ENCODE data around the gene C2orf76.
A peak's percentile ranks its signal among the peaks of the same experiment; 100 is the strongest.
"Not testable (repeated sequence)": the region's sequence is repeated elsewhere in the genome, so short reads cannot be mapped to it uniquely, and the experiment has no call there.

Gene C2orf76

GRCh38 chr2:119377294-119377992 is 10.8 kb upstream of the C2orf76 start:
- DNase-seq: no peak

GRCh38 chr2:119376810-119377209 is 10.2 kb upstream of the C2orf76 start:
- DNase-seq: no peak

GRCh38 chr2:119376406-119376805 is 9.8 kb upstream of the C2orf76 start:
- DNase-seq: not testable (repeated sequence)

- DNase-seq: not testable (repeated sequence)
These were observed 7.5 kb upstream of the C2orf76 start for GRCh38 chr2:119373907-119374745.

- DNase-seq: no peak
These were observed 6.3 kb upstream of the C2orf76 start for GRCh38 chr2:119372778-119373568.

GRCh38 chr2:119371111-119371510 is 4.5 kb upstream of the C2orf76 start:
- no peak for DNase-seq

- DNase-seq: no peak
These were observed 3.2 kb upstream of the C2orf76 start for GRCh38 chr2:119369845-119370244.

GRCh38 chr2:119367472-119368099 is 952 bp upstream of the C2orf76 start:
- DNase-seq: peak in 3 of 4 experiments; percentile 9 to 13 (median 9)

- no peak for DNase-seq
These were observed 429 bp downstream of the C2orf76 start for GRCh38 chr2:119366161-119366648.

GRCh38 chr2:119365436-119365835 is 1.2 kb downstream of the C2orf76 start:
- no peak for DNase-seq

GRCh38 chr2:119364798-119365197 is 1.8 kb downstream of the C2orf76 start:
- DNase-seq: no peak

- no peak for DNase-seq
These were observed 6.1 kb downstream of the C2orf76 start for GRCh38 chr2:119360423-119360966.

- DNase-seq: no peak
These were observed 6.9 kb downstream of the C2orf76 start for GRCh38 chr2:119359774-119360173.

- DNase-seq: no peak
These were observed 11.8 kb downstream of the C2orf76 start for GRCh38 chr2:119354860-119355259.

- DNase-seq: no peak
These were observed 14.3 kb downstream of the C2orf76 start for GRCh38 chr2:119352357-119352756.

- no peak for DNase-seq
These were observed 16.2 kb downstream of the C2orf76 start for GRCh38 chr2:119350311-119350998.

- DNase-seq: no peak
These were observed 17.3 kb downstream of the C2orf76 start for GRCh38 chr2:119349289-119349688.

GRCh38 chr2:119341684-119342083 is 24.9 kb downstream of the C2orf76 start:
- DNase-seq: no peak

- no peak for DNase-seq
These were observed 27.1 kb downstream of the C2orf76 start for GRCh38 chr2:119339562-119339923.

- DNase-seq: peak in 1 of 4 experiments; percentile 5
These were observed 27.6 kb downstream of the C2orf76 start for GRCh38 chr2:119338826-119339561.

GRCh38 chr2:119338272-119338671 is 28.4 kb downstream of the C2orf76 start:
- no peak for DNase-seq
